Upper lobe of right lung (tissue), 1 donor: ENCODE results near the gene VGLL2. TPM values are rescaled to one million over a fixed set of nuclear protein-coding genes. Genes with fewer than 3 reads are reported as not detected.

Experiments
- ATAC-seq: fragments of 200-7000 bp; cut with Tn5 transposase; one replicate; pipeline ENCODE4 v1.9.1; 2020; ENCODE audit warnings: mild to moderate bottlenecking, moderate library complexity
- DNase-seq: peaks from one replicate; pipeline ENCODE4 v3.0.0-alpha.2; 2020
- H3K27ac ChIP-seq: fragments of 200-600 bp; one replicate; pipeline ENCODE4 v1.8.0; 2022
- H3K27me3 ChIP-seq: fragments of 200-600 bp; one replicate; pipeline ENCODE4 v1.8.0; 2022; ENCODE audit warnings: mild to moderate bottlenecking
- H3K36me3 ChIP-seq: fragments of 200-600 bp; one replicate; pipeline ENCODE4 v1.8.0; 2022
- H3K4me1 ChIP-seq: fragments of 200-600 bp; one replicate; pipeline ENCODE4 v1.8.0; 2022
- H3K4me3 ChIP-seq: fragments of 200-600 bp; one replicate; pipeline ENCODE4 v1.8.0; 2022; ENCODE audit warnings: mild to moderate bottlenecking
- H3K9me3 ChIP-seq: fragments of 200-600 bp; one replicate; pipeline ENCODE4 v1.8.0; 2022
- intact Hi-C: fragments of 100-400 bp; cut with DNase I; formaldehyde crosslinking; loops from one replicate; pipeline ENCODE4 v1.11.0; 2022
- total RNA-seq: library from RNA; stranded (reverse); fragmentation: NEBNext Ultra II Directional; extraction: Animal tissue kit (Norgen Biotek cat#: 25700); gene quantifications from one replicate; pipeline ENCODE4 v1.2.1, GENCODE V29; 2021
- TF ChIP-seq, protein P1 (sequence below): fragments of 200-600 bp; IDR thresholded peaks from one replicate; pipeline ENCODE4 v1.8.0; 2022; ENCODE audit warnings: antibody characterized with exemption
- donor health status: DM: no; HTN: yes; CAD: no; lungs with severe emphysema.

VGLL2 gene
- total RNA-seq, 1 donor from 2014 or later, result not detected

GRCh38 chr6:117275711-117276110 is 10.4 kb downstream of the VGLL2 start:
- no peak for ATAC-seq
- intact Hi-C loops, result no loop called here
- Histone ChIP-seq H3K36me3 (no peaks in the 10 kb centered on the region), H3K27ac (no peak overlapping the region), H3K27me3 (peaks cover 57% of the 10 kb centered on the region), H3K9me3 (no peaks in the 10 kb centered on the region), H3K4me3 (no peak overlapping the region), H3K4me1 (no peaks in the 10 kb centered on the region)
- DNase-seq, result no peak
- TF ChIP-seq, protein P1, sequence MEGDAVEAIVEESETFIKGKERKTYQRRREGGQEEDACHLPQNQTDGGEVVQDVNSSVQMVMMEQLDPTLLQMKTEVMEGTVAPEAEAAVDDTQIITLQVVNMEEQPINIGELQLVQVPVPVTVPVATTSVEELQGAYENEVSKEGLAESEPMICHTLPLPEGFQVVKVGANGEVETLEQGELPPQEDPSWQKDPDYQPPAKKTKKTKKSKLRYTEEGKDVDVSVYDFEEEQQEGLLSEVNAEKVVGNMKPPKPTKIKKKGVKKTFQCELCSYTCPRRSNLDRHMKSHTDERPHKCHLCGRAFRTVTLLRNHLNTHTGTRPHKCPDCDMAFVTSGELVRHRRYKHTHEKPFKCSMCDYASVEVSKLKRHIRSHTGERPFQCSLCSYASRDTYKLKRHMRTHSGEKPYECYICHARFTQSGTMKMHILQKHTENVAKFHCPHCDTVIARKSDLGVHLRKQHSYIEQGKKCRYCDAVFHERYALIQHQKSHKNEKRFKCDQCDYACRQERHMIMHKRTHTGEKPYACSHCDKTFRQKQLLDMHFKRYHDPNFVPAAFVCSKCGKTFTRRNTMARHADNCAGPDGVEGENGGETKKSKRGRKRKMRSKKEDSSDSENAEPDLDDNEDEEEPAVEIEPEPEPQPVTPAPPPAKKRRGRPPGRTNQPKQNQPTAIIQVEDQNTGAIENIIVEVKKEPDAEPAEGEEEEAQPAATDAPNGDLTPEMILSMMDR, result no peak

GRCh38 chr6:117276778-117277316 is 11.5 kb downstream of the VGLL2 start:
- intact Hi-C loops, result no loop called here
- H3K4me3 ChIP-seq, result no peak overlapping the region
- H3K27me3 ChIP-seq, result peaks cover 45% of the 10 kb centered on the region
- TF ChIP-seq, protein P1, result no peak
- no peak overlapping the region for H3K27ac ChIP-seq
- DNase-seq, result no peak
- no peaks in the 10 kb centered on the region for H3K36me3 ChIP-seq
- H3K4me1 ChIP-seq, result no peaks in the 10 kb centered on the region
- no peaks in the 10 kb centered on the region for H3K9me3 ChIP-seq
- no peak for ATAC-seq

DNA sequence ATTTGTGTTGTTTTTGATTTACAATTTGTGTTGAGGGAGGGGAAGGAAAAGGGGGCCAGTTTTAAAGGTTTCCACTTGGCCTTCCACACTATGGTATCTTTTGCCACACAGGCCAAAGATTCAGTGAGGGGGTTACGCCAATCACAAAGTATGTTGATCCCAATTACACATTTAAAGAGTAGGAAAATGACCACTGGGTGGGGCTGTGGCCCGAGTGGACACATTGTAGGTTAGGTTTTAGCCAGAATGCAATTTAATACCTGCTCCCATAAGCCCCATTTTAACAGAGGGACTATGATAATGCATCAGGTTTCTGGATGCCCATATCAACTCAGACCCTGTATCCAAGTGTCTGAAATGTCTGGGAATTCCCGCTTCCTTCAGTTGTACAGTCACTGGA is 15.6 kb downstream of the VGLL2 start:
- no peaks in the 10 kb centered on the region for H3K4me1 ChIP-seq
- intact Hi-C loops, result no loop called here
- peaks cover 9% of the 10 kb centered on the region for H3K27me3 ChIP-seq
- TF ChIP-seq, protein P1, result peak; percentile 29
- H3K9me3 ChIP-seq, result no peaks in the 10 kb centered on the region
- H3K4me3 ChIP-seq, result no peak overlapping the region
- DNase-seq, result no peak
- no peaks in the 10 kb centered on the region for H3K36me3 ChIP-seq
- no peak overlapping the region for H3K27ac ChIP-seq
- peak; percentile 69 for ATAC-seq

DNA sequence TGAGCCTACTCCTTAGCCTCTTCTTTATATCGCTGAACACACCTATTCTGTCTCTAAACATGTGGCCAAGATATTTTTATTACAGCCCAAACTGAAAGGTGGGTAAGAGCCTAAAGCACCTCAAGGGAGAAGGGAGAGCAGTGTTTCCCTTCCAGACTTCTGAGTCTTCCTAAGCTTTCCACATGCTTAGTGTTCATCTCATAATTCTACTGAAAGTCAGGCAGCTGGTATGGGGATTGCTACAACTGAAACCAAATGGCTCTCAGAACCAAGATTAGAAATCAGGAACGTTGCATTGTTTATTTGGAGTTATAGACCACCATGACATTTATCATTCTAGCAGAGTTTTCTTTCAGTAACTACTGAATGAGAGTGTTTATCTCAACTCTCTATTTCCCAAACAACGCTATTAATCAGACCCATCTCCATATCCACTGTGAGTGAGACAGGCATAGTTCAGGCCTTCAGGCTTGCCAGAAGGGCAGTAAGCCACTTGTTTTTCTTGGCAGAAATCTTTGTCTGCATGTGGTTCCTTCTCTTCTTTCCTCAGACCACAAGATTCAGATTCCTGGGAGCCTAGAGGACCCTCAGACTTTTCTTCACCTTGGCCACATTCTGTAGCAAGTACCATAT is 22.8 kb downstream of the VGLL2 start:
- Histone ChIP-seq H3K4me3 (no peak overlapping the region), H3K9me3 (no peaks in the 10 kb centered on the region), H3K36me3 (no peaks in the 10 kb centered on the region), H3K27ac (no peak overlapping the region), H3K4me1 (no peaks in the 10 kb centered on the region), H3K27me3 (no peaks in the 10 kb centered on the region)
- DNase-seq (no peak), ATAC-seq (no peak)
- TF ChIP-seq, protein P1, result no peak
- intact Hi-C loops, result no loop called here

- intact Hi-C loops, result no loop called here
- Histone ChIP-seq H3K4me3 (no peak overlapping the region), H3K36me3 (no peaks in the 10 kb centered on the region), H3K4me1 (no peaks in the 10 kb centered on the region), H3K9me3 (no peaks in the 10 kb centered on the region), H3K27me3 (no peaks in the 10 kb centered on the region), H3K27ac (no peak overlapping the region)
- TF ChIP-seq, protein P1, result no peak
- DNase-seq (no peak), ATAC-seq (no peak)
Observed at GRCh38 chr6:117290173-117290846, 25.0 kb downstream of the VGLL2 start.
